Erythroblast (primary cell): ENCODE data around the gene BAD.

Experiments used
- GATA1 ChIP-seq: IDR thresholded peaks from 2 replicates; pipeline ENCODE4 v1.6.1; 2011; ENCODE audit warnings: low read depth, mild to moderate bottlenecking, control low read depth, low read length, moderate library complexity
- POLR2A ChIP-seq: IDR thresholded peaks from 2 replicates; pipeline ENCODE4 v1.6.1; 2011; ENCODE audit warnings: mild to moderate bottlenecking, low read length

DNA sequence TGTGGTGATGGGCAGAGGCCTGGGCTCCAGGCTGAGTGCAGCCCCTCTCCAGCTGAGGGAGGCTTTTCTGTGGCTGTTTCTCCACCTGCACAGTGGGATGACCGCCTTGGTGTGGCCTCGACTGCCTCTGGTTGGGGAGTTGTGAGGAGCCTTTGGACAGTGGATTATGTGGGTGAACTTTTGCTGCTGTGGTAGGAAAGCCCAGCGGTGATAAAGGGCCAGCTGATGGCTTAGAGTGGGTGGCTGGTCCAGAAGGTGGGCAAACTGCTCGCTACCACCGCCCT, 19.5 kb upstream of the BAD start:
- TF ChIP-seq POLR2A = no peak
- TF ChIP-seq GATA1 = no peak
